D721Med (cell line): ENCODE data around the gene STARD10.

ENCODE experiments used
- DNase-seq: peaks from one replicate; pipeline ENCODE4 v3.0.0; 2011; ENCODE audit warnings: low spot score; ENCODE audit not compliant: insufficient read length
- FAIRE-seq: peaks from 2 replicates; lab custom pipeline; 2011; peaks lifted over from hg19 to GRCh38; lab: Jason Lieb, UNC
- TF ChIP-seq, protein P1 (sequence below): IDR thresholded peaks from 2 replicates; pipeline ENCODE4 v1.5.1; 2012; ENCODE audit warnings: mild to moderate bottlenecking, control low read depth; ENCODE audit not compliant: insufficient read depth; ENCODE audit errors: missing control alignments

STARD10 gene, protein sequence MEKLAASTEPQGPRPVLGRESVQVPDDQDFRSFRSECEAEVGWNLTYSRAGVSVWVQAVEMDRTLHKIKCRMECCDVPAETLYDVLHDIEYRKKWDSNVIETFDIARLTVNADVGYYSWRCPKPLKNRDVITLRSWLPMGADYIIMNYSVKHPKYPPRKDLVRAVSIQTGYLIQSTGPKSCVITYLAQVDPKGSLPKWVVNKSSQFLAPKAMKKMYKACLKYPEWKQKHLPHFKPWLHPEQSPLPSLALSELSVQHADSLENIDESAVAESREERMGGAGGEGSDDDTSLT

GRCh38 chr11:72793425-72794367 lies at the start of gene STARD10:
Gene STARD10, minus strand, starts transcription at chr11:72794047. Its CDS starts 12,866 bp downstream, at chr11:72781181.
- DNase-seq: peak; percentile 95
- TF ChIP-seq, protein P1, sequence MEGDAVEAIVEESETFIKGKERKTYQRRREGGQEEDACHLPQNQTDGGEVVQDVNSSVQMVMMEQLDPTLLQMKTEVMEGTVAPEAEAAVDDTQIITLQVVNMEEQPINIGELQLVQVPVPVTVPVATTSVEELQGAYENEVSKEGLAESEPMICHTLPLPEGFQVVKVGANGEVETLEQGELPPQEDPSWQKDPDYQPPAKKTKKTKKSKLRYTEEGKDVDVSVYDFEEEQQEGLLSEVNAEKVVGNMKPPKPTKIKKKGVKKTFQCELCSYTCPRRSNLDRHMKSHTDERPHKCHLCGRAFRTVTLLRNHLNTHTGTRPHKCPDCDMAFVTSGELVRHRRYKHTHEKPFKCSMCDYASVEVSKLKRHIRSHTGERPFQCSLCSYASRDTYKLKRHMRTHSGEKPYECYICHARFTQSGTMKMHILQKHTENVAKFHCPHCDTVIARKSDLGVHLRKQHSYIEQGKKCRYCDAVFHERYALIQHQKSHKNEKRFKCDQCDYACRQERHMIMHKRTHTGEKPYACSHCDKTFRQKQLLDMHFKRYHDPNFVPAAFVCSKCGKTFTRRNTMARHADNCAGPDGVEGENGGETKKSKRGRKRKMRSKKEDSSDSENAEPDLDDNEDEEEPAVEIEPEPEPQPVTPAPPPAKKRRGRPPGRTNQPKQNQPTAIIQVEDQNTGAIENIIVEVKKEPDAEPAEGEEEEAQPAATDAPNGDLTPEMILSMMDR: peak; percentile 45
- peak; percentile 32 for FAIRE-seq

DNA sequence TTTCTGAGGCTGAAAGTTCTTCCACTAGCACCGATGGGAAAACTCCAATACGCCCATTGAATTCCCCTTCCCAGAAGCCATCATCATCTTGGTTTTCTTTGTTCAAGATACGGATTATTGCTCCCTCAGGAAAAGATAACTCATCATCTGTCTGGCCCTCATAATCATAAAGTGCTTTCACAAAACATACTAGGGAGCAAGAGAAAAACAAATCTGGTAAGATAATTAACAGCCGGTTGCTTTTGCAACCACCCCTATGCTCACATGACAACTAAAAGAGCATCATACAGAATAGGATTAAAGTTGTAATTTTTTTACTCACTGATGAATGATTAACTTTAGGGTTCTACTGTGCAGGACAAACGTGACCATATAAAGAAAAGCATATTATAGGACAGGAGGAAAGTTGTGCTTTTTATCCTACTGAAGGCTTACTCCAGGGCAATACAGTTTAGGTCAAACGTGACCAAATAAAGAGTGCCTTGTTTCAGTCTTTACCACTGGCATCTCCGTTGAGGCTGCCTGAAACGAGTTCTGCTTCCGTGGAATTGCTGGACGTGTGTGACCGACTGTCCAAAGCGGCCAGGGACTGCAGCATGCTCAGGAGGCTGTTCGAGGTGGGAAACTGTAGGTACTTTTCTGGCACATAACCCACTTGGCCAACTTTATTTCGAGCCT lies 48.9 kb upstream of the STARD10 start:
- FAIRE-seq: no peak
- DNase-seq: no peak
- TF ChIP-seq, protein P1: no peak

DNA sequence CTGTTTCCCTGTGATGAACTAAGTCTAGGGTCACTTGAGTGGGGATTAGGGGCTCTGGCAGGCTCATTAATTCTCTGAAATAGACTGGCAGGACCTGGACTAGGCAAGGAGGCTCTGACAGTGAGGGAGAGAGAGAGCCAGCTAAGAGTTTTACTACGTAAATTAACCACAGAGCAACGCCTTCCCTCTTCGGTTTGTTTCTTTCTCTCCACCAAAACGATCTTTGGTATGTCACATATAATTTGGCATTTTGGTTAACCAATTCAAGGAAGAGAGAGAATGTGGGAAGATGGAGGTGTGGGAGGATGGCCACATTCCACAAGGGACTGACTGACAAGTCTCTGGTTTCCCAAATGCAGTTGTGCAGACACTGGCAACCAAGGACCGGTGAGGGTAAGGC lies 48.3 kb upstream of the STARD10 start:
- TF ChIP-seq, protein P1: no peak
- no peak for DNase-seq
- FAIRE-seq: no peak

DNA sequence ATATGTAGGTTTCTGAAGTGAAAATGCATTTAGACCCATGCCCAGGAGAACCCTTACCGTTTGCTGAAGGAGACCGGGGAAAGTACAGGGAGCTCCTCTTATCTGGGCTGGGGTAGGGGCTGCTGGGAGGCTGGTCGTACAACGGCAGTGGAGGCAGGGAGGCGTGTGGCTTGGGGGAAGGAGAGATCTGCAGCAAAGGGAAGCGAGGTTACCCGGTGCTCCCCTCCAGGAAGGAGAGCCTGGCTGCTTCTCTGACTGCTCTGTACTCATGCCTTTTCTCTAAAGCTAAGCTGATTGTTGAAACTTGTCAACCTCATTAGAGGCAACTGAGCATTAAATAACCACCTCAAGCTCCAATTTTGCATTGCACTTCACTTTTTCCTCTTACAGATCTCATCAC lies 47.5 kb upstream of the STARD10 start:
- no peak for DNase-seq
- TF ChIP-seq, protein P1: no peak
- FAIRE-seq: no peak

DNA sequence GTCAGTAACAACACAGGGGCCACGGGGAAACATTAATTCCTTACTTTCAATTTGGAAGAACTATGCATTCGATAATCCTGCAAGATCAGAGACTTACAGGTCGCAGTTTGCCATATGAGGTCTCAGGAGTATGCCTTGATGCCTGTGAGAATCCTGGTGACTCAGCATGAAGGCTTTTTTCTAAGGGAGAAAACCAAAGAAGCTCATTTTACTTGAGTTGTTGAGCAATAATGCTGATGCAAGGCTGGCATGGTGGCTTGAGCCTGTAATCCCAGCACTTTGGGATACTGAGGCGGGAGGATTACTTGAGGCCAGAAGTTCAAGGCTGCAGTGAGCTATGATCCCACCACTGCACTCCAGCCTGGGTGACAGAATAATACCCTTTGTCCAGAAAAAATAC lies 46.9 kb upstream of the STARD10 start:
- no peak for DNase-seq
- no peak for FAIRE-seq
- TF ChIP-seq, protein P1: no peak

DNA sequence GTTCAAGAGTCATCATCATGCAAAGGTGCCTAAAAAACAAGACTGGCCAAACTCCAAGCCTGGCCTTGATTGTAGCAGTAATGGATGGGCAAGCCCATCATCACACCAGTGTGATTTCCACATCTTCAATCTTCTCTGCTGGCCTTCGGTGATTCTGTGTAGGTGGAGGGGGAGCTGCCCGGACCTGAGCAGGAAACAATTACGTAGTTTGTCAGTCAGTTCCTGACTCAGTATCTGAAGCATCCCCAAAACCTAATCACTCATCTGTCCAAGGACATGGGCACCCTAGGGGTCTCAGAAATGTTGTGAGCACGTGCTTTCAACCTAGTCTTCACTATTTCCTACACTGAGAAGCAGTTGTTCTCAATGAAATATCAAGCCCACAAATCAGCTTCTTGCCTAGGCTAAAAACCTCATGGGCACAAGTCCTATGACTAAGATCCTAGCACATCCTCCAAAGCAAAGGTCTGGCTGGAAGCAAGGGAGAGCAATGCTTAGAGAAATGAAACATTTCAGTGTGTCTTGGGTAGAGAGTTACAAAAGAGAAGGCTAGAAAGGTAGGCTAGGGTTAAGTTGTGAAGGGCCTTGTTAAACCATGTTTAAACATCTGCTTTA lies 45.0 kb upstream of the STARD10 start:
- no peak for DNase-seq
- no peak for FAIRE-seq

More for the DNA sequence above, 45.0 kb upstream of the STARD10 start:
- TF ChIP-seq, protein P1: no peak
